GM21723 (cell line): ENCODE measurements around the gene CSTF2T.
"Not testable (repeated sequence)": the region's sequence is repeated elsewhere in the genome, so short reads cannot be mapped to it uniquely, and the experiment has no call there.

Source experiments
- ATAC-seq: cut with Tn5 transposase; IDR thresholded peaks from one replicate; pipeline ENCODE4 v1.9.1; 2021; ENCODE audit warnings: mild to moderate bottlenecking, moderate library complexity; ENCODE audit not compliant: unreplicated experiment

CSTF2T gene

DNA sequence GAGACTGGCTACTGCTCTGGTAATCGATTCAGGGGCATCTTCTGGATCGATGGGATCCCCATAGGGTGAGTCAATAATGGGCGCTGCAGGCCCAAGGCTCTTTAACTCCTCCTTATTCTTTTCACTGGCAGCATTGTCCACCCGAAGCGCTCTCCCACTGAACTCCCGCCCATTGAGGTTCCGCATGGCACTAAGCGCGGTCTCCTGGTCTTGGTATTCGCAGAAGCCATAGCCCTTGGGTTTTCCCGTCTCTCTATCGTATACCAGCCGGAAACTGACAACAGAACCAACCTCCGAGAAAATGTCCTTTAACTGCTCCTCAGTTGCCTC, 285 bp downstream of the CSTF2T start:
- ATAC-seq = peak; percentile 35

DNA sequence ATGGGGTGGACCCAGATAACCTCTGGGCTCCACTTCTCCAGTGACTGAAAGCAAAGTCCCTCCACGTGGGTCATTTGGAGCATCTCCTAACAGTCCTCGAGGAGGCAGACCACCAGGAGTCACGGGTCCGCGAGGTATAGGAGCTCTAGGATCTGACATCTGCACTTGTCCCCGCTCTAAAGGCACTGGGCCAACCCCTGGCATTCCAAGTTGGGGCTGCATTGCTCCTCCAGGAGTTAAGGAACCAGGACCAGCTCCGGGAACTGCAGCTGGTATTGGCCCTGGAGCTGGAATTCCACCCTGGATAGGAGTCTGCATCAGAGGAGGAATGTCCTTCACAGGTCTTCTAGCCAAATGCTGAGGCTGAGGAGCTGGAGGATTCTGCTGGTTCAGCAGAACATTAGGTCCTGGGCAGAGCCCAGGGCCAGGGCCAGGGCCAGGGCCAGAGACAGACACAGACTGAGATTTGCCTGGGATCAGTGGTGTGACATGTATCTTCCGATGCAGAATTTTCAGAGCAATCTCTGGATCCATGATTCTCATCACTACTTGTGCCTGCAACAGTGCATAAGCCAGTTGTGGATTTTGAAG, 827 bp downstream of the CSTF2T start:
- ATAC-seq = no peak

DNA sequence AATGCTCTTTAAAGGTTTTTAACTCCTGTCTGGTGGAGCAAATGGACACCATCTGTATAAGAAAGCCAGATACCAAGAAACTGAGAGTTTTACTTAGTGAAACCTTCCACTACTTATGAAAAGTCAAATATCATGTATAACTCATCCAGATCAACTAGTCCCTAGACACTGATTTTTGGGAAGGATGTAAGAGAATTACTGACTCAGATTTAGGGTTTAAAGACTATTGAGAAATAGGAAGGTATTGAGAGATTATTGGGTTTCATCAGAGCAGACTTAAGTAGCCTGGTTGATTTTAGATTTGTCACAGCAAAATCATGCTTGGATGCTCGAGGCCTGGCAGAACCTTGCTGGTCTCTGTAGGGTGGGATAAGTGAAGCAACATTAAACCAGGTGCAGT, 3.1 kb downstream of the CSTF2T start:
- no peak for ATAC-seq

DNA sequence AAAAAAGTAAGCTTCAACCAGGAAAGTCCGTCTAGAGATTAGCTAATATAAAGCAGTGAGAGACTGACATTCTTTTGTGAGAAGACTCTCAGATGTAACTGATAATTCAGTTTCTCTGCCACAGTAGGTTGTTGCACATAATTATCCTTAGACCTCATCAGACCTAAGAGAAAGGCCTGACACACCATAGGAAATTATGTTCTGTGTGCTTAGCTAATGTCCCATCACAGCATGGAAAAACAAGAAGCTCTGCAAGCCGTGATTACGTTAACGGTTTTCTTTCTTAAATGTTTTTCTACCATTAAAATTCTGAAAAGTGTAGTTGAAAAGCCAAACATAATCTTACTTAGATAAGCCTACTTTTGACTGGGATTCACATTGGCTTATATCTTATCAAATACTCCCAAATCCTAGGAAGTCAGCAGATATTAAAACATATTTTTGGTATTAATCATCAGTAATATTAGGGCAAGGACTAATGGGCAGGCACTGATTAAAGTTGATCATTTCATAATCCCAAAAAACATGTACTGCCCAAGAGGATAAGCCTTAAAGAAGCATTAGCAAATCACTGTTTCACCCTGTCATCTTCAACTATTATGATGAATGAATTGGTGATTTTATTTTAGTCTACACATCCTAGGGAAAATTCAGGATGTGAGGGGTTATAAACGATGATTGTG, 5.2 kb downstream of the CSTF2T start:
- ATAC-seq = no peak

DNA sequence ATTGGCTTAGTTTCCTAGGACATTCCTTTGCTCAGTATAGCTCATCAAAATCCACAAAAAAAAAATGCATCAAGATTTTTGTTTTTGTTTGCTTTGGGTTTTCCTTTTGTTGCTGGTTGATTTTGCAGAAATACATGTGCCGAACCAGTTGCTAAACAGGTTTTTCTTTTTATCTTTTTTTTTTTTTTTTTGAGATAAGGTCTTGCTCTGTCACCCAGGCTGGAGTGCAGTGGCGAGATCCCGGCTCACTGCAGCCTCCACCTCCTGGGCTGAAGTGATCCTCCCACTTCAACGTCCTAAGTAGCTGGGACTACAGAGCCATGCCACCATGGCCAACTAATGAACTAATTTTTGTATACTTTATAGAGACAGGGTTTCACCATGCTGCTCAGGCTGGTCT, 8.3 kb downstream of the CSTF2T start:
- no peak for ATAC-seq

DNA sequence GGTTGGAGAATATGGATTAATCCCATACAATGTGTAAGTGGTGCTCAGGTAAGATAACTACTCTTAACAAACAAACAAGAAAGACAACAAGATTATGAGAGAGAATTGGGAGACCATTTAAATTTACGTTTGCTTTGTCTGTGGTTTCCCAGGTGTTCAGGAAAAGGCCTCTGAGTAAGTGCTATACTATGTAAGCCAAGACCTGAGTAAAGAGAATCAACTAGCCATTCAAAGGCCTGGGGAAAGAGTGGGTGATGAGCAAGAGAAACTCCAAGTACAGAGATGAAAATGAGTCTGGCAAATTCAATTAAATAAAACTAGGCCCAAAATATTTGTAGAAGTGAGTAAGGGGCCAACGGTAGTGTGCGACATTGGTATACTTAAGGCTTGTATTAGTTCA, 9.9 kb downstream of the CSTF2T start:
- ATAC-seq = no peak

DNA sequence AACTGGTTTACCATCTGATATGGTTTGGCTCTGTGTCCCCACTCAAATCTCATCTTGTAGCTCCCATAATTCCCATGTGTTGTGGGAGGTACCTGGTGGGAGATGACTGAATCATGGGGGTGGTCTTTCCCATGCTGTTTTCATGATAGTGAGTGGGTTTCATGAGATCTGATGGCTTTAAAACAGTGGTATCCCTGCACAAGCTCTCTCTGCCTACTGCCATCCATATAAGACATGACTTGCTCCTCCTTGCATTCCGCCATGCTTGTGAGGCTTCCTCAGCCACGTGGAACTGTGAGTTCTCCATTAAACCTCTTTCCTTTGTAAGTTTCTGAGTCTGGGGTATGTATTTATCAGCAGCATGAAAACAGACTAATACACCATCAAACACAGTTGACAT, 10.6 kb downstream of the CSTF2T start:
- ATAC-seq = not testable (repeated sequence)

DNA sequence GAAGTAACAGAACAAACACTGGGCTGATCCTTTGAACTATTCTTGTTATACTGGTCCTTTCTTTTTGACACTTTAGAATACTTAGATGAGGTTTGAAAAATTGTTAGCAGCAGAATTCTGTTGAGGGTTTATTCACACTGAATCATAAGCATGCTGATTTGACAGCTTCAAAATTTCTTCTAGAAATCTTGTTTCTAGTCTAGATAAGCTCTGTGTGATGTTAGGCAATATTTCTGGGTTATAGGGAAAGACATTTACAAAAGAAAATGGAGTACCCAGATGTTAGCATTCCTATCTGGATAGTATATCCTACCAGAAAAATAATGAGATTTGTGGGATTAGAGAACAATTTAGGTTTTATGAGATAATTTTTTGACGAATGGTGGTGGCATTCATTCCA, 12.1 kb downstream of the CSTF2T start:
- no peak for ATAC-seq

DNA sequence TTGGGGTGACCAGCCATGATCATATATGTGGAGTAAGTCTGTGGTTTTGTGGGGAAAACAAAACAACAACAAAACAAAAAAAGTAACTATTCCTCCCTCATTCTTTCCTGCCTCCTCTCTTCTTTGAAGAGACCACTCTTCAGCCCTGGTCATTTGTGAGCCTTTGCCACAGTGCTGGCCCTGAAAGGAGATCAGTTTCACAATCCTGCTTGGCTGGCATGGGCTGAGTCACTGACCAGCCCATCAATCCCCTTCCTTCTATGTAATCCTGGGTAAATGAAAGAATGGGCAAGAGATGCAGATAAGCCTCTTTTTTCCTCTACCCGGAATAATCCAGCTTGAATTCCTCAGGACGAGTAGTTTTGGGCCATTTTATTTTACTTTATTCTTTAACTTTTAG, 13.6 kb downstream of the CSTF2T start:
- no peak for ATAC-seq

DNA sequence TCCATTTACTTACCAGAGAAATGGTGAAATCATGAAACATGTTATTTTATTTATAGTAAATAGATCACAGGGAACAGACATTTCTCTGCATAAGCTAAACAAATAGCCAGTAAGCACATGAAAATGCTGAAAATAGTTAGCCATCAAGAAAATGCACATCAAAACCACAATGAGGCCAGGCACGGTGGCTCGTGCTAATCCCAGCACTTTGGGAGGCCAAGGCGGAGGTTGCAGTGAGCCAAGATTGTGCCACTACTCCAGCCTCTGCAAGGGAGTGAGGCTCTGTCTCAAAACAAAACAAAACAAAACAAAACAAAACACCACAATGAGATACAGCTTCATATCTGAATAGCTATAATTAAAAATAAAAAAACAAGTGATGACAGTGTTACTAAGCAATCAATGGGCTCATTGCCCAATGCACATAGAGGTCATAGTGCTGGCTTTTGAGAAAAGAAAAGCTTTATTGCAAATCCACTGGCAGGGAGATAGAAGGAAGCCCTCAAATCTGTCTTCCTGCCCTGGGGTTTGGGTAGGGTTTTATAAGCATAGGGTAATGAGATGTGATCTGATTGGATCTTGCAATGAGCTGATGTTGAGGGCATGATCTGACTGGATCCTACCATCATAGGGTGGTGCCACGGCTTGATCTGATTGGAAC, 16.2 kb downstream of the CSTF2T start:
- no peak for ATAC-seq

DNA sequence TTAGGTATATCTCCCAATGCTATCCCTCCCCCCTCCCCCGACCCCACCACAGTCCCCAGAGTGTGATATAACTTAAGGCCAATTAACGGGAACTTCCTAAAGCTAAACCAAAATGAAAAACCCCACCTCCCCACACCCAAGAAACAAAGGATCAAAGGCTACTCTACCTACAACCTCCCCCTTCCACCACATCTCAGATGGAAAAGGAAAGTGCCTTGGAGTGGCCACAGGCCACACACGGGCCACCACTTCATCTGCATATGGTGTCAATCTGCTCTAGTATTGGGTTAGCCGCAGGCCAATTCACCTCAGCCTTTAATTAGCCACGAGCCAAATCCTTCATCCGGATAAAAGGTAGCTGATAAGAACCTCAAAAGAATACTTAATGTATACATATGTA, 19.6 kb downstream of the CSTF2T start:
- ATAC-seq = no peak

DNA sequence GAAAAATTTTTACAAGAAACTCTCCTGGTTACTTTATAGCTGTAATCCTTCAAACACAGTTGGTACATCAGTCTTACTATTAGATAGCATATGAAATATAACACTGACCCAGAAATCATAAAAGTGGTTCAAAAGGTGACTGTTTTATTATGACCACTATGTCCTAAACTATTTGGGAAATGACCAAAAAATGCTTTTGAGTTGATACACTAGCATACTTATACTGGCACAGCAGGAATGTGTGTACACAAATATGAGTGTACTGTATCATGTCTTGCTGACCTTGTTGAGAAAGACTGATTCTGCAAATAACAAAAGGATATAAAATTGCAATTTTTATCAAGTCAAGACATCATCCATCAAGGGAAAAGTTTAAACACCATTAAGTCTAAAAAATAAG, 24.3 kb downstream of the CSTF2T start:
- no peak for ATAC-seq

DNA sequence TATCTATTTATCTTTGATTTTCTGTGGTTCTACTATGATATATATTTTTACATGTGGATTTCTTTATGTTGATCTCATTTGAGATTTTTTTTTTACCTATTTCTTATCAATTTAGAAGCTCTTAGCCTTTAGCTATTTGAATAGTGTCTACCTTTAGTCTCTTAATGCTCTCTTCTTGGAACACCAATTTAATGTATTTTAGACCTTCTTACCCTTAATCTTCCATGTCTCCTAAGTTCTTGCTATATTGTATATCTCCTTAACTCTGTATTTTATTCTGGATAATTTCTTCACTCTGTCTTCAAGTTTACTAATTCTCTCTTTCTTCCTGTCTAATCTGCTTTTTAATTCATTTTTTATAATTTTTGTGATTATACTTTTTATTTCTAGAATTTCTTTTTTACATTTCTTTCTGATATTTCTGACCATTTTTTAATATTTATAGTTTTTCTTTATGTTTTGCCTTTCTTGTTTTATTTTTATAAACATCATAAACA, 27.3 kb downstream of the CSTF2T start:
- no peak for ATAC-seq

DNA sequence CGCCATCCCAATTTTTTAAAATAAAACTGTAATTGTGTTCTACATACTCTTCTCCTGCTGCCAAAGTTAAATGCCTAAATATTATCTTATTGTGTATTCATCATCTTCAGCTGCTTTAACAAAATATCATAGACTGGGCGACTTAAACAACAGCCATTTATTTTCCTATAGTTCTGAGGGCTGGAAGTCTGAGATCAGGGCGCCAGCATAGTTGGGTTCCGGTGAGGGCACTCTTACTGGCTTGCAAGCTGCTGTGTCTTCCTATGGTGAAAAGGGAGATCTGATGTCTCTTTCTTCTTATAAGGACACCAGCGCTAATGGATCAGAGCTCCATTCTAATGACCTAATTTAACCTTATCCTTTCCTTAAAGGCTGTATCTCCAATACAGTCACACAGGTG, 30.4 kb downstream of the CSTF2T start:
- no peak for ATAC-seq

DNA sequence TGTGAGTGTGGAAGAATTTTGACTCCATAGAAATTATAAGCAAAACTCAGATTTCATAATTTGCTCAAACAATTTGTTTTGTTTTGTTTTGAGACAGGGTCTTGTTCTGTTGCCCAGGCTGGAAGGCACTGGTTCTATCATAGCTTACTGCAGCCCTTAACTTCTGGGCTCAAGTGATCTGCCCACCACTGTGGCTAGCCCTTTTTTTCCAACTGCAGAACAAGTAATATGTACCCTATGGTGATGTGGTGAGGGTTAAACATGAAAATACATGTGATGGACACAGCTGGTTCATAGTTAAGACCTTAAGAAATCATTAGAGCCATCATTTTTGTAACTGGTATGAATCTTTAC, 31.1 kb downstream of the CSTF2T start:
- no peak for ATAC-seq

DNA sequence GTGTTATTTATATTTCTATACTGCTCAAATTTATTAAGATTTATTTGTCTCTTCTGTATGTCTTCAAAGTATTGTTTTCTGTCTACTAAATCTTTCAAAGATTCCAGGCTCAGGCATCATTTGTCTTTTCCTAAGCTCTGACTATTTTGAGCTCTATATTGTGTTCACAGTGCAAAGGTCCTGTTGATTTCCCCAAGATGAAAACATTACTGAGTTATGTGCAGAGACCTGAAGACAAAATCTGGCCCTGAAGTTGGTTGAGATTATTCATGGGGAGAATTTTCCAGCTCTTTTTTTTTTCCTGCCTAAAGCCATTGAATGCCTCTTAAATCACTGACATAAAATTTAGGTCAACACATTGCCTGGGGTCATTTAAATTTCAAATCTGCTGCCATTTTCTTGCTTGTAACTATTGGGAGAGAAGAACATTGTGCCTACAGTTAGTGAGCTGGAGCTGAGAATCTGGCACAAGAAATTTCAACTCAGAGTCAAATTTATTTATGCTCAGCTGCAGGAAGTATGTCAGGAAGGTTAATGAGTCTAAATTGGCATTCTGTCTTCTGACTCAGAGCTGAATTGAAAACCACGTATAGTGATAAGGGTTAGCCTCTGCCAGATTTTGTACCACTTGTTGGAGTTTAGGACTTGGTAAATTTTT, 31.6 kb downstream of the CSTF2T start:
- ATAC-seq = no peak

DNA sequence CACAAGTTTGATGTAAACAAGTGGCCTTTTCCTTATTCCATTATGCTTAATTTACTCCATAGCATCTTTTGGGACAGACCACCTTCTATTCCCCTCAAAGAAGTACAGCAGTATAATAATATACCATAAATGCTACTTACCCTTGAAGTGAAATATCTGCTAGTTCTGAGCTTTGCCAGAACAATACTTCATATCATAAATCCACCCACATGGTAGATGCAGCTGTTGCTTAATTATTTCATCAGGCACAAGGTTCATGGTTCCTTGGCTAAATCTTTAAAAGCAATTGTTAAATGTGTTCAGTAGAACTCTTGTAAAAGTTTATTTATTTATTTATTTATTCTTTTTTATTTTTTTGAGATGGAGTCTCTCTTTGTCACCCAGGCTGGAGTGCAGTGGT, 32.9 kb downstream of the CSTF2T start:
- ATAC-seq = no peak

DNA sequence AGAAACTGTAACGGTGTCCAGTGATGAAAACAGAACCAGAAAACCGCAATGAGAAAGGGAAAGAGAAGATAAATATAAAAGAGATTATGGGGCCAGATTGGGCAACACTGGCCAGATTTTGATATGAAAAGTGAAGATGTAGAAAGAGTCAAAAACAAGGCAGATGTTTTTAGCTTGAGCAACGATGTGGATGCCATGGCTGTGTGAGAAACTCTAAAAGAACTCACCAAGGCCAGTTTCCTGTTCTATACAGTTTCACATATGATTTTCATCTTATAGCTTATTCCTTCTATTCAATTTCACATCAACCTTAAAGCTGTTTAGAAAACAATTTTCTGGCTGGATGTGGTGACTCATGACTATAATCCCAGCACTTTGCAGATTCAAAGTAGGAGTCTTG, 36.3 kb downstream of the CSTF2T start:
- no peak for ATAC-seq

DNA sequence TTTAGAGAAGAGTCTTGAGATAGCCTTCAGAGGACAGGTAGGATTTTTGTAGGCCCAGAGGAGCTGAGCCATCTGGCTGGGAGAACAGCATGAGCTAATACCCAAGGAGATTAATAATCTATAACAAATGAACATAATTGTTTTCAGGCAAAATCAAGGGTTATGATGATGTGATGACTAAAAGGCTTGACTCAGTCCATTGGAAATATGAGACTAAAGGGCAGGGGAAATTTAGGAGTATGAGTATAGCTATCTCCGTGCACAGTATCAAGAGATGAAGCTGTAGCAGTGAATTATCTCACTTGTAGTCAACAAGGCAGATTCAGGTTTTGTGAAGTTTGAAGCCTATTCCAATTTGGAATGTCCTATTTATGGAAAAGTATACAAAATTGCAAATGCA, 40.1 kb downstream of the CSTF2T start:
- no peak for ATAC-seq

DNA sequence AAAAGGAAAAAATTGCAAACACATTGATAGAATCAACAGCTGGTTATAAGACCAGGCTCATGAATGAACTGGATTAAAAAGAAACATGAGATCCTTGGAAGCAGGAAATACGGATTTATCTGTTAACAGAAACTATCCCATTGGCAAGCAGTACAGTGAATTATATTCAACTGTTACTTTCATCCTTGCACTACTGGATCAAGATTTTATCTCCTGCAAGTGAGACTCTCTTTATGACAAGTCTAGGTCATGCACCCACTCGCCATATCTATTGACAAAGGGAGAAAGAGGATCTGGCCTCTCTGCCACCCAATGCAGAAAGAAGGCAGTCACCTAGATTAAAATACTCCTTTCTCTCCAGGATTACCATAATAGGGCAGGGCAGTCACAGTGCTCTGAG, 41.4 kb downstream of the CSTF2T start:
- no peak for ATAC-seq

DNA sequence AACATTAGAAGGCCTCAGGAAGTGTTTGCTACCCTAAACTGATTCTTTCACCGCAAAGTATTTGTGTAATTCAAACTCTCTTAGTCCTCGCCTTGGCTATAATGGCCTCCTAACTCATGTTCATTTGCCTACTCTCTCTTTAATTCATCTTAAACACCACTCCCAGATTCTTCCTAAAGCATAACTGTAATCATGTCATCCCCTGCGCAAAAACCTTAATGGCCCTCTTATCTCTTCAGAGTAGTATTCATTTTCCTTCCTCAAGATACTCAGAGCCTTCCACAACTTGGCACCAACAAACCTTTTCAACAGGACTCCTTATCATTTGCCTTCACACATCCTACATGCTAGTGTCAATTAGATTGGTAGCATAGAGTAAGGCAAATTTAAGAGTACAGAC, 42.9 kb downstream of the CSTF2T start:
- no peak for ATAC-seq

DNA sequence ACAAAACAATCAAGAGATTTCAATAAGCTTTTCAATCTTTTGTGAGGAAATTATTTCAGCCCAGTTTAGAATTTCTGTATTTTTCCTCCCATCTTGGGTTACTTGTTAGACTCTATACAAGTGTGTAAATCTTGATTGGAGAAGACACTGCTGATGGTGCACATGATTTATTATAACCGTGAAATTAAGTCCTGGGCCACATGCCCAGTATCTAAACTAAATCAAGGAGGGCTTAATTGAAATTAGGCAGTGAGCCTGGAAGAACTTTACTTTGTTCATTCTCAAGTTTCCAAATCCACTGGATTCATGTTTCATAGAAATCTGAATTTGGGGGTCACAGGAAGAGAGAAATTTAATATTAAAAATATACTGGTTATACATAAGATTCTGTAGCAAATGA, 44.5 kb downstream of the CSTF2T start:
- no peak for ATAC-seq
